Hematopoietic multipotent progenitor cell treated with erythropoietin and hydrocortisone succinate and interleukin-3 and kit ligand, for 4 days (in vitro differentiated cells): ENCODE data around the gene EPHA10.
"Not testable (repeated sequence)": the region's sequence is repeated elsewhere in the genome, so short reads cannot be mapped to it uniquely, and the experiment has no call there.

ENCODE experiments used
- DNase-seq: peaks from one replicate; pipeline ENCODE4 v3.0.0-alpha.2; 2015

Gene EPHA10

GRCh38 chr1:37767488-37767887, 2.6 kb upstream of the EPHA10 start:
- DNase-seq, result no peak

GRCh38 chr1:37765916-37766664, 1.2 kb upstream of the EPHA10 start:
- peak; percentile 36 for DNase-seq

DNA sequence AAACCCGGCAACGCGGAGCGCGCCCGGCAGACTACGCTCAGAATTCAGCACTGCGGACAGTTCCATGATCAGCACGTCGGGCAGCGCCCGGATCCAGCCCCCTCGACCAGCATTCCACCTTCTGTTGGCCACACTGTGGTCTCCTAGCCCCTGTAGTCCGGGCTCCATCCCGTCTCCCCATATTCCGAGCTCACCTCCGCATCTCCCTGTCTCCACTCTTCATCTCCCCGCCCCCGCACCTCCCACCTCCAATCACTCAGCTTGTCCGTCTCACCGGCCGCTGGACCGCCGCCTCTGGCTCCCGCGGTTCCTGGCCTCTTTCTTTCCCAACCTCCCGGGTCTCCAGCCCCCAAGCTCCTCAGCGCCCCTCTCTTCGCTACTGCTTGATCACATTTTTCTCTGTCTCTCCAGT, 500 bp downstream of the EPHA10 start:
- DNase-seq, result peak; percentile 87

DNA sequence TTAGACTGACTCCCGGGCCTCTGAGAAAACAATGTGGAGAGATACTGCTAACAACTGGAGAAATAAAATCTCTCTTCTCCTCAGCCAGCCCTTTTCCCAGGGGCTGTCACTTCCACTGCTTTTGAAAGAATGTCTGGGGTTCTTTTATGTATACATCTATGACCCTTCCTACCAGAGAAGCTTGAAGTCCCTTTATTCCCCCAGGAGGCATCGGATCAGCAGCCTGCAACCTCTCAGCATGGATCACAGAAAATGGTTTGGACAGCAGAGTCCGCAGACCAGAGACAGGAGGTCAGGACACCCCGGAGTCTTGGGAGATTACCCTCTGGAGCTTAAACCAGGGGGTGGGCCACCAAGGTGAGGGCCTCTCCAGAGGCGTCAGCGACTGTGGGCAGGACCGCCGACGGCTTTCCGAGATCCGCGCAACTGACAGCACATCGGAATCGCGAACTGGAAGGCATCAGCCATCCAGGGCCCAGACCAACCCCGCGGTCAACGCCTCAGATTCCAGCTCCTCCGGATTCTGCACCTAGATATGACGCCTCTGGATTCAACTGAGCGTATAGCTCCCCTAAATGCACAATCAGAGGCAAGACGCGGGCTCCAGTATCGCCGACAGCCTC, 1.0 kb downstream of the EPHA10 start:
- DNase-seq, result no peak

GRCh38 chr1:37762516-37762915, 2.4 kb downstream of the EPHA10 start:
- DNase-seq, result no peak

DNA sequence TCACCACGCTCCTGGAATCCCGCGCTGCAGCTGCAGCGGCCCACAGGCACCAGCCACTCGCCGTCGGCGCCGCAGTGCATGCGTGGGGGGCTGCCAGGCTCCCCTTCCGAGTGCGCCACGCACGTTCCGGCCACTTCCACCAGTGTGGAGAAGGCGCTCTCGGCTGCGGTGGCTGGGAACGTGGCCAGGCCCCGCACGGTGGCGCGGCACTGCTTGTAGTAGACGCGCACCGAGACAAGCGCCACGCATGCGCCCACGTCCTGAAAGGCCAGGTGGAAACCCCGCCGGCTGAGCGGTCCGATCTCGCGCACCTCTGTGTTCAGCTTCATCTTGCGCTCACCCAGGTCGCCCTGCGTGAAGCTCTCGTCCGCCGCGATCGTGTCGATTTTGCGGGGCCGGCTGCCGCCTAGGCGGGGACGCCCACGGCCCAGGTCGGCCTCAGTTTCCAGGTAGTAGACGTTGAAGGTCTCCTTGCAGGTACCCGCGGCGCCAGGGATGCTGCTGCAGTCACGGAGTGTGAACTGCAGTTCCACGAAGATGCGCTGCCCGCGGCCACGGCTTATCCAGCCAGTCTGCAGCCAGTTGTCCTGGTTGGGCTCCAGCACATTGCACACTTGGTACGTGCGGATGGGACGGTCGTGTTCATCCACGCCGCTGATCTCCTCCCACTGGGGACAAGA, 3.4 kb downstream of the EPHA10 start:
- DNase-seq, result no peak

DNA sequence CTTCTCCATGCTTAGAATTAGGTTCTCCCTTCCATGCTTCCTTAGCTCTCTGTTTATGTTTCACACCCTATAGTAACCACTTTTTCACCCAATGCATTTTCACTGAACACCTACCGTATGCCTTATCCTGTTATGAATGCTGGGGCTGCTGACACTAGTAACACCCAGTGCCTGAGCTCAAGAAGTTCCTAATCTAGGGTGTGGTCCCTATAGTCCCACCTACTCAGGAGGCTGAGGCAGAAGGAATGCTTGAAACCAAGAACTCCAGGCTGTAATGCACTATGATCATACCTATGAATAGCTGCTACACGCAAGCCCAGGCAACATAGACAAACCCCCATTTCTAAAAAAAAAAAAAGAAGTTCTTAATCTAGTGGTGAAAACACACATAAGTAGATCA, 5.5 kb downstream of the EPHA10 start:
- no peak for DNase-seq

DNA sequence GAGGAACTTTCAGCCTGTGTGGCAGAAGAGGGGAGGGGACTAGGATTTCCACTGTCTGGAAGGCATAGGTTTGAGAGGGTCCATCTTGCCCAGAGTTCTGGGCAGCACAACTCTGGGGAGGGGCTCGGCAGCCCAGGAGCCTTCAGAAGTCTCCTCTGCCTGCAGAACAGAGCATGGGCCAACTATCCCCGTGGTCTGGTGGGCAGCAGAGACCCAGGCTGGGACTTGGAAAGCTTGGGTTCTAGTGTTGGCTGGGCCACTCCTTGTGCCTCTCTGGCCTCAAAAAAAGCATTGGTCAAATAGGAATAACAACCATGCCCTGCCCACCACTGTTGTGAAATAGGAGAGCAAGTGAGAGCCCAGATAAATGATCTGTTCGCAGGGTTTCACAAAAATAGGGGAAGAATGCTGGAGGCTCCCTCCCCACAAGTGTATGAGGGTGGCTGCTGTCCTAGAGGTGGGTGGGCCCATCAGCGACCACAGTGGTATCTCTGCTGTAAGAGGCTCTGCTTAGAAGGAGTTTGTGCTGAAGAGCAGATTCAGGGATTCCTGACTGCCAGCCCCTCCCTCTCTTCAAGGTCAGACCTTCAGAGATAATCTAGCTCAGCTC, 8.9 kb downstream of the EPHA10 start:
- DNase-seq, result peak; percentile 62

GRCh38 chr1:37755290-37755689, 9.6 kb downstream of the EPHA10 start:
- no peak for DNase-seq

GRCh38 chr1:37753473-37754321, 11.2 kb downstream of the EPHA10 start:
- DNase-seq, result no peak

DNA sequence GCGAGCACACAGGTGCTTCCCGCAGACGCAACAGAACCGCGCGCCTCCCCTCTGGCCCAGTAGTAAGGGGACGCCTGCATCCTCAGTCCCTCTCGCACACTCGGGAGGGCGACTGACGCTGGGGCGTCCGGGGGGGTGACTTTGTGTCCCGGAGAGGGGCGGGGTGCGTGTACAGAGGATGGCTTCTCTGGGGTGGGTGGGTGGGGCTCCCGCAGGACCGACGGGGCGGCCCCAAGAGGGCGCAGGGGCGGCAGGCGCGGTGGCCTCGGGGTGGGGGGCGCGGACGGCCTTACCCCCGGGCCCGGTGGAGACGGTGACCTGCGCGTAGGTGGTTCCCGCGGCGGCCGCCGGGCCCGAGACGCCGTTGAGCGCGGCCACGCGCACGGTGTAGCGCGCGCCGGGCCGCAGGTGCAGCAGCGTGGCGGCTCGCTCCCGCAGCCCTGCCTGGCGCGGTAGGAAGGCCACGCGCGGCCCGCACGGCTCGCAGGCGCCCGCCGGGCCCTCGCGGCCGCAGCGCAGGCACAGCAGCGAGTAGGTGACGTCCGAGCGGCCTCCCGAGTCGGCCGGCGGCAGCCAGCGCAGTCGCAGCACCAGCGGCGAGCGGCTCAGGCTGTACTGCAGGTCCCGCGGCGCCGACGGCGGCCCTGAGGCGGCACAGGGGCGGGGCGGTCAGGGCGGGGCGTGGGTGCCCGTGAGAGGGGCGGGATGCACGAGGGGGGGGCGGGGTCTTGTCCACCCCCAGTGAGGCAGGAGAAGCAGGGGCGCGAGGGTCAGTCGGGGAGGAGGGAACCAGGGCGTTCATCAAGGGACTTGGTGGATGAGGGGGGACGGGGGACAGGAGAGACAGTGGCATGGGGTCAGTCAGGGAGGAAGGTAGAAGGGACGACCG, 12.1 kb downstream of the EPHA10 start:
- DNase-seq, result peak; percentile 50

DNA sequence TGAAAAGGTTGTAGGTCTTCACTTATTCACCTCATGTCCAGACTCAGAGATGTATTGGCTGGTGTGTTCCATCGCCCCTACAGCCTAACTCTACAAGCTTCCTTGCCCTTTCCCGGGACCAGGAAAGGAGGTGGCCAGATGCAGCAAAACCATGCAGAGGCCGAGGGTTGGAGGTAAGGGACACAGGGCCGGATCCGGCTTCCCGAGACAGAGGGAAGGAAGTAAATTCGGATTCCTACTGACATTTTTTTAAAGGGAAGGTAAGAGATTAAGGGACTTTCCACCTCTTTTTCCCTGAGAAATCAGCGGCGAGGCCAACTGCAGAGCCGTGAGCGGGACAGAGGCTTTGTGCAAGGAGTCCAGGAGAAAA, 12.7 kb downstream of the EPHA10 start:
- no peak for DNase-seq

GRCh38 chr1:37748565-37748964, 16.4 kb downstream of the EPHA10 start:
- DNase-seq, result no peak

DNA sequence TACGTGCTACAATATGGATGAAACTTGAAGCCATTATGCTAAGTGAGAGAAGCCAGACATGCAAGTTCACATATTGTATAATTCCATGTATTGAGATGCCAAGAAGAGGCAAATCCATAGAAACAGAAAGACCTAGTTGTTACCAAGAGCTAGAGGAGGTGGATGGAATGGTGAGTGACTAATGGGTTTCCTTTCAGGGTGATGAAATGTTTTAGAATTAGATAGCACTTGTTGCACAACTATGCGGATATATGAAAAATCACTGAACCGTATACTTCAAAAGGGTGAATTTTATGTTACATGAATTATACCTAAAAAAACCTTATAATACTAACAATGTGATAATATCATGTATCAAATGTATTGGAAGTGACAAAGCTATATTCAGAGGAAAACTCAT, 18.1 kb downstream of the EPHA10 start:
- DNase-seq, result no peak

GRCh38 chr1:37741662-37742061, 23.3 kb downstream of the EPHA10 start:
- no peak for DNase-seq

DNA sequence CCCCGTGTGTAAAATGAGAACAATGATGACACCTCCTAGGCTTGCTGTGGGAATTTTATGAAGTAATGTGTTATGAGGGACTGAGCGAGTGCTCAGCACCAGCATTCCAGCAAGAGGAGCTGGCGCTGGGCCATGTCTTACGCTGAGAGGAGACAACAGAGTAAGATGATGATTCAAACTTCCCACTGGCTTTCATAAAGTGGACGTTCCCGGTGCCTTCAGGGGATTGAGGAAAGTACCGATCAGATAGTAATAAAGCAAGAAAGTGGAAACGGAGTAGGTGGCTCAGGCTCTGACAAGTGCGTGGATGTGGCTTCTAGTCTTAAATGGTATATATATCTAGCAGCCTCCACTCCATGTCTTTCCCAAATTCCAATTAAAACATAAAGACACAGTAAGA, 23.8 kb downstream of the EPHA10 start:
- no peak for DNase-seq

- DNase-seq, result no peak
Measured at GRCh38 chr1:37739222-37739621, 25.7 kb downstream of the EPHA10 start.

DNA sequence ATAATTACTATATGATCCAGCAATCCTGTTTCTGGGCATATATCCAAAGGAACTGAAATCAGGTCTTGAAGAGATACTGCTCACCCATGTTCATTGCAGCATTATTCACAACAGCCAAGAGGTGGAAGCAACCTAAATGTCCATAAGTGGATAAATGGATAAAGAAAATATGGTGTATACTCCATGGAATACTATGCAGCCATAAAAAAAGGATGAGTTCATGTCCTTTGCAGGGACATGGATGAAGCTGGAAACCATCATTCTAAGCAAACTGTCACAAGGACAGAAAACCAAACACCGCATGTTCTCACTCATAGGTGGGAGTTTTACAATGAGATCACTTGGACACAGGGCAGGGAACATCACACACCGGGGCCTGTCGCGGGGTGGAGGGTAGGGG, 26.3 kb downstream of the EPHA10 start:
- not testable (repeated sequence) for DNase-seq

GRCh38 chr1:37737975-37738374, 26.9 kb downstream of the EPHA10 start:
- not testable (repeated sequence) for DNase-seq

GRCh38 chr1:37734629-37735591, 30.0 kb downstream of the EPHA10 start:
- DNase-seq, result peak; percentile 20
